Skeletal muscle tissue (tissue), 4 donors: ENCODE measurements around the gene TMEM217. TPM values are rescaled to one million over a fixed set of nuclear protein-coding genes. Genes with fewer than 3 reads are reported as not detected.
A peak's percentile ranks its signal among the peaks of the same experiment; 100 is the strongest.

Source experiments
- H3K27ac ChIP-seq: one replicate; pipeline ENCODE4 v1.7.0; 2013; ENCODE audit warnings: mild to moderate bottlenecking, low read depth, low read length, inconsistent platforms
- H3K27me3 ChIP-seq, 3 donors: one replicate each; pipeline ENCODE4 v1.7.0; 2013; ENCODE audit warnings: low read length in 3 of 3; ENCODE audit not compliant: control insufficient read depth in 3 of 3, insufficient read depth in 3 of 3
- H3K36me3 ChIP-seq, 3 donors: one replicate each; pipeline ENCODE4 v1.7.0; 2013; ENCODE audit warnings: low read length in 3 of 3; ENCODE audit not compliant: control insufficient read depth in 3 of 3, insufficient read depth in 3 of 3
- H3K4me1 ChIP-seq, 3 donors: one replicate each; pipeline ENCODE4 v1.7.0; 2013; ENCODE audit warnings: low read length in 3 of 3, mild to moderate bottlenecking in 3 of 3; ENCODE audit not compliant: control insufficient read depth in 3 of 3, insufficient read depth in 3 of 3
- H3K4me3 ChIP-seq, 3 donors: one replicate each; pipeline ENCODE4 v1.7.0; 2013; ENCODE audit warnings: low read length in 3 of 3
- H3K9ac ChIP-seq, 3 donors: one replicate each; pipeline ENCODE4 v1.7.0; 2013; ENCODE audit warnings: low read length in 3 of 3, mild to moderate bottlenecking in 3 of 3, moderate library complexity in 2 of 3, low read depth in 1 of 3
- H3K9me3 ChIP-seq, 3 donors: one replicate each; pipeline ENCODE4 v1.7.0; 2013; ENCODE audit warnings: low read length in 3 of 3; ENCODE audit not compliant: control insufficient read depth in 3 of 3
- total RNA-seq: library from RNA; depleted of rRNA; stranded (reverse); fragments of >200 nt; gene quantifications from one replicate; pipeline ENCODE4 v1.2.3, GENCODE V29; 2014
- donor health status: Osteomylitis.

TMEM217 gene
- total RNA-seq, 1 donor from 2014 or later = under 0.01 TPM

DNA sequence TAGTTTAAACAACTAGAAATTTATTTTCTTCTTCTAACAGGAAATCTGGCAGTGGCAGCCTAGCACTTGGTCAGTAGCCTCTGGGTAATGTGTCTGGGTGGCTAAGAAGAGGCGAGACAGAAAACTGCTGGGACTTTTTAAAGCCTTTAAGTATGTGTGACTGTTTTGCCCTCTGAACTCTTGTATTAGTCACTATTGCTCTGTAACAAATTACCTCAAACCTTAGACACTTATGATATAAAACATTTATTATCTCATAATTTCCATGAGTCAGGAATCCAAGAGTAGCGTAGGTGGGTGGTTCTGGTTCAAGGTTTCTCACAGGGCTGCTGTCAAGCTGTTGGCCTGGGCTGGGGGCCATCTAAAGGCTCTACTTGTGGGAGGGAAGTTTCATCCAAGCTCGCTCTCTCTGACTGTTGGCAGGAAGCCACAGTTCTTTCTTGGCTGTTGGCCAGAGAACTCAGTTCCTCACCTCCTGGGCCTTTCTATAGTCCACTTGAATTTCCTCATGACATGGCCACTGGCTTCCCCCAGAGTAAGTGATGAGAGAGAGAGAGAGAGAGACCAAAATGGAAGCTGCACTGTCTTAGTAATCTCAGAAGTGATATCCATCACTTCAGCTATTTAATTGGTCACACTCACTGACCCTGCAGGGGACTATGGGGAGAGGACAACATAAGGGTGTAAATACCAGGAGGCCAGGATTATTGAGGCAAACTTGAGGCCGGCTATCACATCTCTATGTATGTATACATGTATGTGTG lies 17.8 kb downstream of the TMEM217 start:
- H3K36me3 ChIP-seq = no peaks in the 10 kb centered on the region
- no peaks in the 10 kb centered on the region for H3K9me3 ChIP-seq
- peaks cover 16 to 41% (median 30%) of the 10 kb centered on the region in 3 donors for H3K4me1 ChIP-seq
- H3K27me3 ChIP-seq = no peaks in the 10 kb centered on the region
- peak overlapping the region; percentile 73 for H3K27ac ChIP-seq
- H3K9ac ChIP-seq = no peak overlapping the region
- H3K4me3 ChIP-seq = no peak overlapping the region

- peak overlapping the region; percentile 73 for H3K27ac ChIP-seq
- H3K4me1 ChIP-seq = peaks cover 10 to 35% (median 26%) of the 10 kb centered on the region in 3 donors
Observed at GRCh38 chr6:37239526-37239925, 18.4 kb downstream of the TMEM217 start.

GRCh38 chr6:37238381-37238780 lies 19.6 kb downstream of the TMEM217 start:
- Histone ChIP-seq H3K4me1 (peaks cover 4 to 25% (median 15%) of the 10 kb centered on the region in 3 donors), H3K27ac (no peak overlapping the region), H3K36me3 (no peaks in the 10 kb centered on the region), H3K27me3 (no peaks in the 10 kb centered on the region), H3K9me3 (no peaks in the 10 kb centered on the region), H3K9ac (no peak overlapping the region), H3K4me3 (no peak overlapping the region)

More at GRCh38 chr6:37239526-37239925, 18.4 kb downstream of the TMEM217 start:
- Histone ChIP-seq H3K9me3 (no peaks in the 10 kb centered on the region), H3K27me3 (no peaks in the 10 kb centered on the region), H3K4me3 (no peak overlapping the region), H3K36me3 (no peaks in the 10 kb centered on the region), H3K9ac (no peak overlapping the region)

DNA sequence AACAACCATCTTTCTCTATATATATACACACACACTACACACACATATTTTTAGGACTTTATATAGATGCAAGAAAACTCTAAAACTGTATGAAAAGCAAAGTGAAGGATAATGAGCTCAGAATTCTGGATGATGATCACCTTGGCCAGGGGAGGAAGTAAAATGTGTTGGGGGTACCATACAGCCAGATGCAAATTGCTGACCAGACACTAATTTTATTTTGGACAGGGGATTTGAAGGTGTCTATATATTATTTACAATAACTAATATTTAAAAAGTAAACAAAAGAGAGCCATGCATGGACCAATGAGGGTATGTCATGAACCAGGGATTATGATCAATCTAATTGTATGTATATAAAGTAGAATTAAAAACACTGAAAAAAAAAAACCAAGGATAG lies 20.2 kb downstream of the TMEM217 start:
- no peak overlapping the region for H3K27ac ChIP-seq
- H3K9me3 ChIP-seq = no peaks in the 10 kb centered on the region
- H3K36me3 ChIP-seq = no peaks in the 10 kb centered on the region
- H3K4me1 ChIP-seq = peaks cover 3 to 19% (median 12%) of the 10 kb centered on the region in 3 donors
- no peak overlapping the region for H3K9ac ChIP-seq
- H3K4me3 ChIP-seq = no peak overlapping the region
- H3K27me3 ChIP-seq = no peaks in the 10 kb centered on the region

DNA sequence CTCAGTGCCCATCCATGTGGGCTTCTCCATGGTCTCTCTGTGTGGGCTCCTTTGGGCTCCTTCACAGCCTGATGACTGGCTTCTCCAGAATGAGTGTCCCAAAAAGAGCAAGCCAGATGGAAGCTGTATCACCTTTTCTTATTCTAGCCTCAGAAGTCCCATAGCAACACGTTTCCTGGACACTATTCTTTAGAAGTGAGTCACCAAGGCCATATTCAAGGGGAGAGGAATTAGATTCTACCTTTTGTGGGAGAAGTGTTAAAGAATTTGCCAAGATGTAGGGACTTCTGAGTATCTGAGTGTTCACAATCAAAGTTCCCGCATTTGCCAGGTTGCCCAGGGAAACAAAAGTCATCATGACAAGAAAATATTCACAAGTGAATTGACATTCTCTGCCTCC lies 21.0 kb downstream of the TMEM217 start:
- Histone ChIP-seq H3K9ac (no peak overlapping the region), H3K36me3 (no peaks in the 10 kb centered on the region), H3K27me3 (no peaks in the 10 kb centered on the region), H3K4me1 (peaks cover 0 to 12% (median 4%) of the 10 kb centered on the region in 3 donors), H3K4me3 (no peak overlapping the region), H3K27ac (no peak overlapping the region), H3K9me3 (no peaks in the 10 kb centered on the region)

- Histone ChIP-seq H3K36me3 (no peaks in the 10 kb centered on the region), H3K27ac (no peak overlapping the region), H3K9ac (no peak overlapping the region), H3K4me1 (no peaks in the 10 kb centered on the region), H3K27me3 (no peaks in the 10 kb centered on the region), H3K9me3 (no peaks in the 10 kb centered on the region), H3K4me3 (no peak overlapping the region)
Observed at GRCh38 chr6:37233541-37233940, 24.4 kb downstream of the TMEM217 start.

DNA sequence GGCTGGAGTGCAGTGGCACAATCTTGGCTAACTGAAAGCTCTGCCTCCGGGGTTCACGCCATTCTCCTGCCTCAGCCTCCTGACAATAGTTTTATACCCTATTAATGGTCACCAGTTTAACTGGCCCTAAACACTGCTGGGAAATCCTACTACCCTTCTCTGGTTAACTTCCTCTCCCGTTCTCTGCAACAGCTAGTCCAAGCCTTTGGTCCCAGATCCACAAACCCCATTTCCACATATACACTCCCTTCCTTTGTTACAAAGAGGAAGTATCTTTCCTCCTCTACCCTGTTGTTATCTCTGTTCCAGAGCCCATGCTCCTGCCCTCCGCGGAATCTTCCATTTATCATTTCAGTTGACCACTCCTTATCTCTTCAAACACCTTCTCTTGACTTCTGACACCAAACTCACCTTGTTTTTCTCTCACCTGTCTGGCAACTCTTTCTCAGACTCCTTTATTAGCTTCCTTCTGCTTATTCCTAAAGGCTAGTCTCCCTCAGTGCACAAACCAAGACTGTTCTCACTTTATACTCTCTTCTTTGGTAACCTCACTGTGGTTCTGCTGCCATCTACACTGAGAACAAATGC lies 25.4 kb downstream of the TMEM217 start:
- H3K27ac ChIP-seq = no peak overlapping the region
- no peaks in the 10 kb centered on the region for H3K27me3 ChIP-seq
- H3K9me3 ChIP-seq = no peaks in the 10 kb centered on the region
- H3K4me3 ChIP-seq = no peak overlapping the region
- H3K9ac ChIP-seq = no peak overlapping the region
- no peaks in the 10 kb centered on the region for H3K36me3 ChIP-seq
- no peaks in the 10 kb centered on the region for H3K4me1 ChIP-seq

DNA sequence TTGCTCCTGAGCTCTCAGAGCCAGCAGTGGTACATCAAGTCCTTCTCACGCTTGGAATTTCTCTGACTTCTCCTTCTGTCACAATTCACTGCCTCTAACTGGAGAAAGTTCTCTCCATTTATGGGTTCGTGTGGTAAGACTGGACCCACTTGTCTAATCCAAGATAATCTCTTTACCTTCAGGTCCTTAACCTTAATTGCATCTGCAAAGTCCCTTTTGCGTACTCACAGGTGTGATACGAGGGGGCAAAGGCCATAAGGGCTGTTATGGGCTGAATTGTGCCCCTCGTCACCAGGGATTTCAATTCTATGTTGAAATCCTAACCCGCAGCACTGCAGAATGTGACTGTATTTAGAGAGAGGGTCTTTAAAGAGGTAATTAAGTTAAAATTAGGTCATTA lies 27.8 kb downstream of the TMEM217 start:
- Histone ChIP-seq H3K27me3 (no peaks in the 10 kb centered on the region), H3K9ac (no peak overlapping the region), H3K27ac (no peak overlapping the region), H3K9me3 (no peaks in the 10 kb centered on the region), H3K36me3 (no peaks in the 10 kb centered on the region), H3K4me3 (no peak overlapping the region), H3K4me1 (no peaks in the 10 kb centered on the region)

DNA sequence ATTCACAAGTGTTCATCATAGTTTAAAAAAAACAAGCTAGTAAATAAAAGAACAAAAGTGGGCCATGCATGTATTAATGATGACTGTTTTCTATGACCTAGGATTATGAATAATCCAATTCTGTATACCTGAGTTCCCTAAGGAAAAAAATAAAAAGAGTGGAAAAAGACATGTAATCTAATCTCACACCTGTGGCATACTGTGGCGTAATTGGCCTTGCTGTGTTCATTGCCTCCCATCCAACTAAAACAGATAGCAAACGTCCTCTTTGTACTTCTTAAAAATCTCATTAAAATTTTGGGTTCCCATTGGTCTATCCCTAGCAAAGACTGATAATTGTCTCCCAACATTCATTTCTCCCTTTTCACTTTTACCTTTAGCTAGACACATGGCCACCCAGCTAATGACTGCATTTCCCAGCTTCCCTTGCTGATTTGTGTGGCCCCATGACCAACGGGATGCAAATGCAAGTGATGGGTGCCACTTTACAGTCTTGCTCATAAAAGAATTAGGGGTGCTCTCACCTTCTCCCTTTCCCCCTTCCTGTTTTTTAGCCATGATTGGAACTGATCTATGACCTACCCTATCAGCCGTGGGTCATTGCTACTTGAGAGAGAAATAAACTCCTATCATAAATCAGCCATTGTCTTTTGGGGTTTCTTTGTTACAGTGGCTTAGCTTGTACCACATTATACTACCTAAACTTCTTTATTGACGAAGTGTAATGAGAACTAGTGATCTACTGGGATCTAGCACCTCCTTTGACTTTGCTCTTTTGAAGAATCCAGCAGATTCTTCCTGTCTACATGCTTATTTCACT lies 32.4 kb downstream of the TMEM217 start:
- no peak overlapping the region for H3K9ac ChIP-seq
- H3K27me3 ChIP-seq = no peaks in the 10 kb centered on the region
- H3K27ac ChIP-seq = no peak overlapping the region
- H3K4me1 ChIP-seq = peaks cover 0 to 10% (median 4%) of the 10 kb centered on the region in 3 donors
- no peaks in the 10 kb centered on the region for H3K9me3 ChIP-seq
- no peak overlapping the region for H3K4me3 ChIP-seq
- H3K36me3 ChIP-seq = no peaks in the 10 kb centered on the region

DNA sequence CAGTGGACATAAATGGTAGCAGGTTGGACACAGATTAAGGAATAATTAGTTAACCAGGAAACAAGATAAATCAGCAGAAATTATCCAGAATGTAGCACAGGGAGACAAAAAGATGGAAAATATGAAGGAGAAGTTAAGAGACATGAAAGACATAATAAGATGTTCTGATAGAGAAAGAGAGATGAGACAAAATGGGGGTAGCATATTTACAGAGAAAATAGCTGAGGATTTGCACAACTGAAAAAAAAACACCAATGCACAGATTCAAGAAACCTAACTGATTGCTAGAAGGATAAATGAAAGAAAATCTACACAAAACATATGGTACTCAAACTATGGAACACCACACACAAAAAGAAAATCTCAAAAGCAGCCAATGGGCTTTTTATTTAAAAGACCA lies 35.0 kb downstream of the TMEM217 start:
- Histone ChIP-seq H3K9me3 (no peaks in the 10 kb centered on the region), H3K9ac (peak overlapping the region in 2 of 3 donors; percentile 58 to 69), H3K27ac (no peak overlapping the region), H3K36me3 (no peaks in the 10 kb centered on the region), H3K4me3 (peak overlapping the region in 2 of 3 donors; percentile 75 to 81), H3K4me1 (peaks cover 0 to 10% (median 4%) of the 10 kb centered on the region in 3 donors), H3K27me3 (no peaks in the 10 kb centered on the region)
